IPS-11a (cell line): Measurements from ENCODE around the gene ZNF23.

Source experiments
- H3K4me3 ChIP-seq: one replicate; pipeline ENCODE4 v1.5.1; 2013; ENCODE audit warnings: low read depth, low read length, control low read depth

Gene ZNF23

GRCh38 chr16:71472051-71472450 lies 10.0 kb upstream of the ZNF23 start:
- no peak overlapping the region for H3K4me3 ChIP-seq

GRCh38 chr16:71467810-71468209 lies 5.8 kb upstream of the ZNF23 start:
- no peak overlapping the region for H3K4me3 ChIP-seq

GRCh38 chr16:71464231-71464630 lies 2.2 kb upstream of the ZNF23 start:
- no peak overlapping the region for H3K4me3 ChIP-seq

GRCh38 chr16:71460941-71461340 lies 1.1 kb downstream of the ZNF23 start:
- H3K4me3 ChIP-seq: peak overlapping the region; percentile 97

GRCh38 chr16:71460236-71460635 lies 1.8 kb downstream of the ZNF23 start:
- no peak overlapping the region for H3K4me3 ChIP-seq

- no peak overlapping the region for H3K4me3 ChIP-seq
Observed at GRCh38 chr16:71459510-71459909, 2.5 kb downstream of the ZNF23 start.

GRCh38 chr16:71456801-71457200 lies 5.2 kb downstream of the ZNF23 start:
- no peak overlapping the region for H3K4me3 ChIP-seq

GRCh38 chr16:71453036-71453435 lies 9.0 kb downstream of the ZNF23 start:
- no peak overlapping the region for H3K4me3 ChIP-seq

- no peak overlapping the region for H3K4me3 ChIP-seq
Observed at GRCh38 chr16:71449020-71449419, 13.0 kb downstream of the ZNF23 start.

- H3K4me3 ChIP-seq: no peak overlapping the region
Observed at GRCh38 chr16:71448274-71448866, 13.7 kb downstream of the ZNF23 start.

GRCh38 chr16:71443714-71444113 lies 18.3 kb downstream of the ZNF23 start:
- no peak overlapping the region for H3K4me3 ChIP-seq

GRCh38 chr16:71442051-71442440 lies 20.0 kb downstream of the ZNF23 start, which contains the start of gene TLE7:
TSS of gene TLE7 (minus strand) at chr16:71442054. CDS start at chr16:71433324, 8,730 bp downstream.
- H3K4me3 ChIP-seq: no peak within 1 kb of the TSS

GRCh38 chr16:71441348-71442050 lies 20.5 kb downstream of the ZNF23 start:
- H3K4me3 ChIP-seq: no peak overlapping the region

- H3K4me3 ChIP-seq: no peak overlapping the region
Observed at GRCh38 chr16:71440669-71441347, 21.2 kb downstream of the ZNF23 start.

- H3K4me3 ChIP-seq: no peak overlapping the region
Observed at GRCh38 chr16:71439523-71439922, 22.5 kb downstream of the ZNF23 start.

GRCh38 chr16:71436473-71436872 lies 25.6 kb downstream of the ZNF23 start:
- no peak overlapping the region for H3K4me3 ChIP-seq

- no peak overlapping the region for H3K4me3 ChIP-seq
Observed at GRCh38 chr16:71432906-71433305, 29.1 kb downstream of the ZNF23 start.

- no peak overlapping the region for H3K4me3 ChIP-seq
Observed at GRCh38 chr16:71431991-71432390, 30.1 kb downstream of the ZNF23 start.

- no peak overlapping the region for H3K4me3 ChIP-seq
Observed at GRCh38 chr16:71431176-71431575, 30.9 kb downstream of the ZNF23 start.

- no peak overlapping the region for H3K4me3 ChIP-seq
Observed at GRCh38 chr16:71430744-71431143, 31.3 kb downstream of the ZNF23 start.

- H3K4me3 ChIP-seq: no peak overlapping the region
Observed at GRCh38 chr16:71429581-71429980, 32.5 kb downstream of the ZNF23 start.

GRCh38 chr16:71428883-71429282 lies 33.2 kb downstream of the ZNF23 start:
- H3K4me3 ChIP-seq: no peak overlapping the region
